GM23248 (cell line): ENCODE data around the gene EIF1AD.

Experiments
- EZH2 ChIP-seq: fragments of 200-600 bp; sonication (generic); IDR thresholded peaks from 2 replicates; pipeline ENCODE4 v1.6.1; 2018; ENCODE audit warnings: antibody characterized with exemption, mild to moderate bottlenecking; ENCODE audit not compliant: insufficient read depth, poor library complexity, severe bottlenecking
- EZH2phosphoT487 ChIP-seq: fragments of 200-600 bp; sonication (generic); IDR thresholded peaks from 2 replicates; pipeline ENCODE4 v1.6.1; 2018; ENCODE audit warnings: antibody characterized with exemption, moderate library complexity, mild to moderate bottlenecking, low read depth; ENCODE audit not compliant: insufficient read depth

DNA sequence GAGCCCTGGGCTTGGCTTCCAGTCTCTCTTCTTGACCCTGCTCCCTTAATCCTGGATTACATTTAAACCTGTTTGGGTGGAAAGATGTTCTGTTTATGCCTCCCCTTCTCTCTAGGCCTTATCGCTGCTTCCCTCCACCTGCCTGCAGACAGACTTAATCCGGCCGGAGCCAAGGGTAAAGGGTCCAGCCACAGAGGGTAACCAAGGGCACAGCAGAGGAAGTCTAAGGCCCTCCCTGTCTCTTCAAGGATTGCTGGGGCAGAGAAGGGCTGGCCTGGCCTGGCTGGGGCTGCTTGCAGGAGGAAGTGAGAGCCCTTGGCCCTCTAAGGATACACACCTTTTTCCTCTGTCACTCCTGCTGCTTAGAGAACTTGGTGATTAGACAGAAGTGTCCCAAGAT is 44.9 kb upstream of the EIF1AD start:
- TF ChIP-seq EZH2: no peak
- TF ChIP-seq EZH2phosphoT487: no peak
